ENCODE results near the gene NUAK2.
A peak's percentile ranks its signal among the peaks of the same experiment; 100 is the strongest.

NUAK2 gene

GRCh38 chr1:205257735-205258134, 63.8 kb downstream of the NUAK2 start:
- DNase-seq (ENCODE audit: low spot score) = no peak
- TF ChIP-seq, protein P1, sequence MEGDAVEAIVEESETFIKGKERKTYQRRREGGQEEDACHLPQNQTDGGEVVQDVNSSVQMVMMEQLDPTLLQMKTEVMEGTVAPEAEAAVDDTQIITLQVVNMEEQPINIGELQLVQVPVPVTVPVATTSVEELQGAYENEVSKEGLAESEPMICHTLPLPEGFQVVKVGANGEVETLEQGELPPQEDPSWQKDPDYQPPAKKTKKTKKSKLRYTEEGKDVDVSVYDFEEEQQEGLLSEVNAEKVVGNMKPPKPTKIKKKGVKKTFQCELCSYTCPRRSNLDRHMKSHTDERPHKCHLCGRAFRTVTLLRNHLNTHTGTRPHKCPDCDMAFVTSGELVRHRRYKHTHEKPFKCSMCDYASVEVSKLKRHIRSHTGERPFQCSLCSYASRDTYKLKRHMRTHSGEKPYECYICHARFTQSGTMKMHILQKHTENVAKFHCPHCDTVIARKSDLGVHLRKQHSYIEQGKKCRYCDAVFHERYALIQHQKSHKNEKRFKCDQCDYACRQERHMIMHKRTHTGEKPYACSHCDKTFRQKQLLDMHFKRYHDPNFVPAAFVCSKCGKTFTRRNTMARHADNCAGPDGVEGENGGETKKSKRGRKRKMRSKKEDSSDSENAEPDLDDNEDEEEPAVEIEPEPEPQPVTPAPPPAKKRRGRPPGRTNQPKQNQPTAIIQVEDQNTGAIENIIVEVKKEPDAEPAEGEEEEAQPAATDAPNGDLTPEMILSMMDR (IDR thresholded peaks at IDR 0.05; ENCODE audit: extremely low read depth, missing control alignments) = no peak

GRCh38 chr1:205256951-205257625, 64.5 kb downstream of the NUAK2 start:
- TF ChIP-seq, protein P1 (IDR thresholded peaks at IDR 0.05; ENCODE audit: extremely low read depth, missing control alignments) = no peak
- no peak for DNase-seq (ENCODE audit: low spot score)

DNA sequence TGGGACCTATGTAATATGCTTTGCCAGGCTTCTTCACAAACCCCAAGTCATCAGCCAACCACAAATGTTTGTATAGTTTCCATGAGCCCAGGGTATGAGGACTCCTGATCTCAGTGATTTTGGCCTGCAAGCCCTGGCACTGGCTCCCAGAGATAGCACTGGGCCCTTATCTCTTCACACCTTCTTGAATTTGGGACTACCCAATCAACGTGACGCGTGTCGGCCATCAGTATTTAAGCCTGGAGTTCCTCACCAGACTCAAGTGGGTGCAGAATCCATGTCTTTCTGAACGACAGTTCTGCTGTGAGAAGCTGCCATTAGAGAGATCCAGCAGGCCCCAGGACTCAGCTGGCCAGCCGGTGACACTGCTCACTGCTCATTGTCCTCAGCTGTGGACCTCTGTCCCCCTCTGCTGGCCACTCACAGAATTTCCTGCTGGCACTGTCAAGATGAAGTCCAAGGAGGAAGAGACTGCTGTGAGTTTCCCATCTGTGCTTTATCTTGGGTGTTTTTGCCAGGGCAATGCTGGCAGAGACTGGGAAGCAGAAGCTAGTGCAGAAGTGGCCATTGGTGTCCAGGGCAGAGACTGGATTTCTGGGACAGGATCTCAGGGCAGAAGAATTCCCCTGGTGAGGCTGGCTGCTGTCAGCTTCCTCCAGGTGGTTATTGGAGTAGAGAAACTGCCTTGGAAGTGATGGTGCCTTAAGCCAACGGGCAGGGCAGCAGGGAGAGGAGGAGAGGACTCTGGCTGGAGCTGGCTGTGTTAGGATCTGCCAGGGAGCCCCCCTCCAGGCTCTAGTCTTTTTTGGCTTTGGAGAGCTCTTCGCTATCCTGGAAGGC, 65.4 kb downstream of the NUAK2 start:
- peak; percentile 85 for DNase-seq (ENCODE audit: low spot score)
- TF ChIP-seq, protein P1 (IDR thresholded peaks at IDR 0.05; ENCODE audit: extremely low read depth, missing control alignments) = peak; percentile 90

Measured in GM20000 (cell line).